ENCODE results near the gene NGF. TPM values are rescaled to one million over a fixed set of nuclear protein-coding genes. Genes with fewer than 3 reads are reported as not detected.

NGF gene
- total RNA-seq, 1 donor from 2014 or later, result 1.1 TPM

DNA sequence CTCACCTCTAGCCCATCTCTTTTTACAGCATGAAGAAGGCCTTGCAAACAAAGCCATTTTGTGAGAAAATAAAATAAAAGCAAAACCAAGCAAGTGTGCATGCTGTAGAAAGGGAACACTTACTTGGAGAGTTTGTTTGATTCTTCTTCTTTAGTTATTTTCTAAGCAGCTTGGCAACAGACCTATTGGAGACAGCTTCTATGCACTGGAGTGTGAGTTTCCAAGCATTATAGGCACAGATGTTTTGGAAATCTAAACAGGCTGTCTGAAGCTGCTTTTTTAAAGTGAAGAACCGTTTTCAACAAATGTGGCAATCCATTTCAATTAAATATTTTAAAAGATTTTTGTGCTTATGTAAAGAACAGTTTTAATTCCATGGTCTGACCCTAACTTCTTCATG lies 76.6 kb downstream of the NGF start:
- H3K36me3 ChIP-seq (ENCODE audit: control insufficient read depth, insufficient read depth, low read length), result no peaks in the 10 kb centered on the region
- H3K27me3 ChIP-seq (ENCODE audit: control insufficient read depth, insufficient read depth, low read length), result no peaks in the 10 kb centered on the region
- FAIRE-seq, result no peak
- no peak for DNase-seq (ENCODE audit: low read depth)
- H3K4me3 ChIP-seq (ENCODE audit: low read depth, low read length), result no peak overlapping the region
- TF ChIP-seq, protein P1, sequence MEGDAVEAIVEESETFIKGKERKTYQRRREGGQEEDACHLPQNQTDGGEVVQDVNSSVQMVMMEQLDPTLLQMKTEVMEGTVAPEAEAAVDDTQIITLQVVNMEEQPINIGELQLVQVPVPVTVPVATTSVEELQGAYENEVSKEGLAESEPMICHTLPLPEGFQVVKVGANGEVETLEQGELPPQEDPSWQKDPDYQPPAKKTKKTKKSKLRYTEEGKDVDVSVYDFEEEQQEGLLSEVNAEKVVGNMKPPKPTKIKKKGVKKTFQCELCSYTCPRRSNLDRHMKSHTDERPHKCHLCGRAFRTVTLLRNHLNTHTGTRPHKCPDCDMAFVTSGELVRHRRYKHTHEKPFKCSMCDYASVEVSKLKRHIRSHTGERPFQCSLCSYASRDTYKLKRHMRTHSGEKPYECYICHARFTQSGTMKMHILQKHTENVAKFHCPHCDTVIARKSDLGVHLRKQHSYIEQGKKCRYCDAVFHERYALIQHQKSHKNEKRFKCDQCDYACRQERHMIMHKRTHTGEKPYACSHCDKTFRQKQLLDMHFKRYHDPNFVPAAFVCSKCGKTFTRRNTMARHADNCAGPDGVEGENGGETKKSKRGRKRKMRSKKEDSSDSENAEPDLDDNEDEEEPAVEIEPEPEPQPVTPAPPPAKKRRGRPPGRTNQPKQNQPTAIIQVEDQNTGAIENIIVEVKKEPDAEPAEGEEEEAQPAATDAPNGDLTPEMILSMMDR (IDR thresholded peaks at IDR 0.05; ENCODE audit: insufficient read depth, low read length, severe bottlenecking), result no peak

DNA sequence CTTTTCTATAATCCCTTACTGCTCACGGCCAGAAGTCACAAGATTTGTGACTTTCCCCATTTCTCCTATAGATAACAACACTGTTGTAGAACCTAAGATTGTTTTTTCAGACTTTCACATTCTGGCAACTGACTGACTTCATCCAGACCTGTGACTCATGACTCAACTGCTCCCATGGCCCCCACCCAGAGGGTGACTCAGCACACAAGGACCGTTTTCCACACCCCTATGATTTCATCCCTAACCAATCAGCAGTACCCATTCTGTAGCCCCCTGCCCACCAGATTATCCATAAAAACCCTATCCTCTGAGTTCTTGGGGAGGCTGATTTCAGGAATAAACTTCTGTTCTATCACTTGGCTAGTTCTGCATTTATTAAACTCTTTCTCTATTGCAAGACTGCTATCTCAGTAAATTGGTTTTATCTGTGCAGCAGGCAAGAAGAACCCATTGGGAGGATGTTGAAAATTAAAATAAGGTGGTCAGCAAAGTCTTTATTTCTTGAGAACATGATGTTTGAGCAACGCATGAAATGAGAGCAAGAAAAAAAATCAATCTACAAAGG lies 79.7 kb downstream of the NGF start:
- TF ChIP-seq, protein P1 (IDR thresholded peaks at IDR 0.05; ENCODE audit: insufficient read depth, low read length, severe bottlenecking), result no peak
- Histone ChIP-seq H3K4me3 (ENCODE audit: low read depth, low read length) (no peak overlapping the region), H3K36me3 (ENCODE audit: control insufficient read depth, insufficient read depth, low read length) (no peaks in the 10 kb centered on the region), H3K27me3 (ENCODE audit: control insufficient read depth, insufficient read depth, low read length) (no peaks in the 10 kb centered on the region)
- DNase-seq (ENCODE audit: low read depth), result peak; percentile 74
- peak; percentile 83 for FAIRE-seq

- Histone ChIP-seq H3K27me3 (ENCODE audit: control insufficient read depth, insufficient read depth, low read length) (no peaks in the 10 kb centered on the region), H3K36me3 (ENCODE audit: control insufficient read depth, insufficient read depth, low read length) (no peaks in the 10 kb centered on the region), H3K4me3 (ENCODE audit: low read depth, low read length) (no peak overlapping the region)
- DNase-seq (ENCODE audit: low read depth) (no peak), FAIRE-seq (no peak)
- TF ChIP-seq, protein P1 (IDR thresholded peaks at IDR 0.05; ENCODE audit: insufficient read depth, low read length, severe bottlenecking), result no peak
These were observed 80.5 kb downstream of the NGF start for GRCh38 chr1:115257591-115257990.

- TF ChIP-seq, protein P1 (IDR thresholded peaks at IDR 0.05; ENCODE audit: insufficient read depth, low read length, severe bottlenecking), result no peak
- Histone ChIP-seq H3K4me3 (ENCODE audit: low read depth, low read length) (no peak overlapping the region), H3K36me3 (ENCODE audit: control insufficient read depth, insufficient read depth, low read length) (no peaks in the 10 kb centered on the region), H3K27me3 (ENCODE audit: control insufficient read depth, insufficient read depth, low read length) (no peaks in the 10 kb centered on the region)
- no peak for FAIRE-seq
- peak; percentile 30 for DNase-seq (ENCODE audit: low read depth)
These were observed 82.9 kb downstream of the NGF start for GRCh38 chr1:115255154-115255553.

GRCh38 chr1:115252585-115252984 lies 85.5 kb downstream of the NGF start:
- TF ChIP-seq, protein P1 (IDR thresholded peaks at IDR 0.05; ENCODE audit: insufficient read depth, low read length, severe bottlenecking), result no peak
- DNase-seq (ENCODE audit: low read depth), result no peak
- Histone ChIP-seq H3K4me3 (ENCODE audit: low read depth, low read length) (no peak overlapping the region), H3K27me3 (ENCODE audit: control insufficient read depth, insufficient read depth, low read length) (no peaks in the 10 kb centered on the region), H3K36me3 (ENCODE audit: control insufficient read depth, insufficient read depth, low read length) (no peaks in the 10 kb centered on the region)
- no peak for FAIRE-seq

DNA sequence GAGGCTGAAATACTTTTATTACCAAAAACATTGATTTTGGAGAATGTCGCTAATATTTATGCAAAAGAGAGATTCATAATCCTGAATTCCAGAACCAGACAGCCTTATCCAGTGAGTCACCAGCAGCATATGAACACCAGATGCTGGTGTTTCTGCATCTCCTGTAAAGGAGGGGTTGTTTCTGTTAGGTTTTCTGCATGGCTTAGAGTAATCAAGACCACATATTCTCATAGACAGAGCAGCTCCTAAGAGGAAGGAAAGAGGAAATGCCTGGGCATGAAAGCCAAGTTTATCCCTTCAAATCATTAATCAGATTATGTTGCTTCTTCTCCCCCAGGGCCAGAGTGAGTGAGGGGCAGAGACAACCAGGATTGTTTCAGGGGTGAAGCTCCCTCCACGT lies 86.2 kb downstream of the NGF start:
- FAIRE-seq (no peak), DNase-seq (ENCODE audit: low read depth) (peak; percentile 62)
- TF ChIP-seq, protein P1 (IDR thresholded peaks at IDR 0.05; ENCODE audit: insufficient read depth, low read length, severe bottlenecking), result no peak
- no peak overlapping the region for H3K4me3 ChIP-seq (ENCODE audit: low read depth, low read length)
- no peaks in the 10 kb centered on the region for H3K36me3 ChIP-seq (ENCODE audit: control insufficient read depth, insufficient read depth, low read length)
- H3K27me3 ChIP-seq (ENCODE audit: control insufficient read depth, insufficient read depth, low read length), result no peaks in the 10 kb centered on the region
